Activated CD8-positive, alpha-beta memory T cell treated with anti-CD3 and anti-CD28 coated beads for 48 hours (primary cell): ENCODE data around the gene FANK1.

Experiments
- DNase-seq, 3 experiments: peaks; one replicate each; pipeline ENCODE4 v3.0.0-alpha.2; 2020; ENCODE audit warnings: low read depth in 2 of 3, low spot score in 2 of 3

FANK1 gene

GRCh38 chr10:125896088-125896934 is at the start of gene FANK1:
FANK1 (plus strand) TSS chr10:125896564; CDS start chr10:125896643, 79 bp downstream.
- peak; percentile 42 to 67 (median 67) for DNase-seq

- no peak for DNase-seq
These were observed 49.5 kb upstream of the FANK1 start for GRCh38 chr10:125846894-125847293.

GRCh38 chr10:125848371-125848770 is 48.0 kb upstream of the FANK1 start:
- DNase-seq = no peak

- no peak for DNase-seq
These were observed 47.5 kb upstream of the FANK1 start for GRCh38 chr10:125848857-125849256.

GRCh38 chr10:125849448-125849847 is 46.9 kb upstream of the FANK1 start:
- no peak for DNase-seq

- DNase-seq = no peak
These were observed 45.3 kb upstream of the FANK1 start for GRCh38 chr10:125850766-125851731.

- DNase-seq = no peak
These were observed 43.9 kb upstream of the FANK1 start for GRCh38 chr10:125852487-125852886.

GRCh38 chr10:125857185-125857760 is 39.1 kb upstream of the FANK1 start:
- DNase-seq = no peak

- DNase-seq = no peak
These were observed 37.1 kb upstream of the FANK1 start for GRCh38 chr10:125859128-125859817.

- no peak for DNase-seq
These were observed 31.2 kb upstream of the FANK1 start for GRCh38 chr10:125865120-125865519.

GRCh38 chr10:125866421-125867029 is 29.8 kb upstream of the FANK1 start:
- DNase-seq = no peak

GRCh38 chr10:125868372-125868975 is 27.9 kb upstream of the FANK1 start:
- no peak for DNase-seq

GRCh38 chr10:125871338-125871737 is 25.0 kb upstream of the FANK1 start:
- no peak for DNase-seq

GRCh38 chr10:125878957-125879835 is 17.2 kb upstream of the FANK1 start:
- no peak for DNase-seq

- no peak for DNase-seq
These were observed 15.6 kb upstream of the FANK1 start for GRCh38 chr10:125880719-125881118.

GRCh38 chr10:125881192-125881591 is 15.2 kb upstream of the FANK1 start, which contains the start of gene DHX32:
DHX32 (minus strand) TSS chr10:125881292; CDS start chr10:125880824, 468 bp downstream.
- DNase-seq = no peak

GRCh38 chr10:125882596-125882995 is 13.8 kb upstream of the FANK1 start:
- DNase-seq = no peak

GRCh38 chr10:125883211-125883610 is 13.2 kb upstream of the FANK1 start:
- DNase-seq = no peak
